SKM-1 (cell line): ENCODE data around the gene SLC9A6.
"Not testable (repeated sequence)": the region's sequence is repeated elsewhere in the genome, so short reads cannot be mapped to it uniquely, and the experiment has no call there.

Experiments
- DNase-seq: peaks from one replicate; lab custom pipeline; 2025; ENCODE audit not compliant: unreplicated experiment; lab: John Stamatoyannopoulos, UW

SLC9A6 gene

DNA sequence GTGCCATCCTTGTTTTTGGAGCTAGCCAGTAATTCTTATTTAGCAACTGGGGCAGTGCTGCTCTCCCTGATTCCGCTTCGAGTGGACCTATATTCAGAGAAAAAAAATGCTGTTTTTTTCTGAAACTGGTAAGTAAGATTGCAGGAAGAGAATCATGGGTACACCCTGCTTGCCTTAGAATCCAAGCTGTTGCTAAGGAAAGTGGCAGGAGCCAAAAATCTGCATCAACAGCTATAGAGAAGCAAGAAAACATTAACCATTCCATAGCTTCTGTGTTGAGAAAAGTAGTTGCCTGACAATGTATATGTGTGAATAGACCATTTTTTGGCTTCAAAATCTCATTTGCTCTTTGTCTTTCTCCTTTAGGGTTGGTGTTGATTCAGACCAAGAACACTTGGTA lies 44.5 kb downstream of the SLC9A6 start:
- DNase-seq, result no peak

DNA sequence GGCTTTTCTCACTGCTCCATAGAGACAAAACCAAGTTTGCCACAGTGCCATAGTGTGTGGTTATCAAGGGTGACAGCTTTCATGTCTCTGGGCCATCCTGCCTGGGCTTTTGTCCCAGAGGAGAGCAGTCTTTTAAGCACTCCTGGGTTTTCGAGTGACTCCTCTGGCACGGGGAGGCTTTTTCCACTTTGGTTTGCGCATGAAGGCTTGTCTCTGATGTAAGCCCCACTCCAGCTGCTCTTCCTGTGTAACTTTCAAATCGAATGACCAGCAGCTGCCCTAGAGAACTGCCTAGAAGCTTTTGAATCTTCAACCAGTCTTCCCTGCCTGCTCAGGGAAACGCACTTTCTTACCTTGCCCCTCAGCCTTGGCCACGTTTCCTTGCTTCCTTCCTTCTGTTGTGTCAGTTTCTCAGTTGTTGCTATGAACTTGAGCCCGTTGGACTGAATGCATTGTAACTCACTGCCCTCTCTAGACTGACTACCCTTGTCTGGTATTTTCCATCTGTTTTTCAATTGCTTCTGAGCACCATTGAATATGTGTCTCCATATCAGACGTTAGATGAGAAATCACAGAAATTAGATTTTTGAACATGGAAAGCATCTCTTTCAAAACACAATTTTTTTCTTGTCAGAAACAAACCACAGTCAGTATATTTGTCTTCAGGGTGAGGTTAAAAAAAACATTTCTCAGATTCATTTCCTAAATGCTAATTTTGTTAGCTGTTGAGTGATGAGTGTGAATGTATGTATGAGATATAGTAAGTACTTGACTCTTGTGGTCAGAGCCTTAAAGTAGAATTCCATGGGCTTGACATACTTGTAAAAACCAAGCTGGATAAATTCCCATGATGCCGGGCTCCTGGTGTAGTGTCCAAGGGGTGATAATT lies 45.3 kb downstream of the SLC9A6 start:
- no peak for DNase-seq

DNA sequence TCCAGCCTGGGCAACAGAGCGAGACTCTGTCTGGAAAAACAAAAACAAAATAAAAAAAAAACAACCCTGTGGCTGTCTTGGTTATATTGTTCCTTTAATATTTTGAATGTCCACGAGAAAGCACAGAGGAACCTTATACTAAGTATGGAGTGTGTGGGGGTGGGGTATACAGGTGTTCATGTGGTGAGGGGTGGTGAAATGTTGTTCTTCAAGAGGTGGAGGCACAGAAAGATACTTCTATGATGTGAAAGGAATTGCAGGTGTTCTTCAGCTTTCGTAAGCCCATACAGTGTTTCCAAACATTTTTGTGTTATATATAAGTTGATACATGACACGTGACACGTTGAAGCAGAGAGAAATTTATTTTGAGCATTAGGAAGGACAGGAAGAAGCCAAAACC lies 46.4 kb downstream of the SLC9A6 start:
- no peak for DNase-seq

DNA sequence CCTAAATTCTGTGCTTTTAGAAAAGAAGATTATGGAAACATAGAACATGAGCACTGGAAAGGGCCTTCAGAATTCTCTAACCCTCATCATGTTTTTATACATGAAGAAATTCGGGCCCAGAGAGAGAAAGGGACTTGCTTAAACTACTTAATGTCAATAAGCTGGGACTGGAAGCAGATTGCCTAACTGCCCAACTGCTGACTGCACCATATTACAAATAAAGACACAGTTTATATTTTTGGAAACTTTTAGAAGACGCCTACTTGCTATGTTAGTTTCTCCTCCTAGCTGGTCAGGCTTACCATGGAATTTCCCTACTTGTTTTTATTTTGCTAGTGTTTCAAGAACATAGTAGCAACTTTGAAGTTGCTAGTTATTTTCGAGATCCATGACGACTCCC lies 47.1 kb downstream of the SLC9A6 start:
- DNase-seq, result no peak

DNA sequence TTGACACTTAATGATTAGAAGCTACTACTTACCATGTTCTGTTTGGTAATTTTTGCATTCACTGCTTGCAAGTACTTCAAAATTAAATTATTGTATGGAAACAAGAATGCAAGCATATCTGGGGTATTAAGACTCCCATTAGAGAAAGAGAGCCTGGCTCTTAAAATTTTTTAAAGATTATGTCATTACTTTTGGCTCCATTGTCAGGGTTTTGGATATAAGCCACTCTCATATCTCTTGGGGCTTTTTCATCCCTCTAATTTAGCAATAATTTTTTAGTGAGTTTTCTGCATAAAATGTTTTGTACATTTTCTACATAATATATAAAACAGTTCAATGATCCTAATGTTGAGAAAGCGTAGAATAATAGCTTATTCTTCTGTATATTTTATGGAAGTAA lies 49.4 kb downstream of the SLC9A6 start:
- DNase-seq, result no peak

DNA sequence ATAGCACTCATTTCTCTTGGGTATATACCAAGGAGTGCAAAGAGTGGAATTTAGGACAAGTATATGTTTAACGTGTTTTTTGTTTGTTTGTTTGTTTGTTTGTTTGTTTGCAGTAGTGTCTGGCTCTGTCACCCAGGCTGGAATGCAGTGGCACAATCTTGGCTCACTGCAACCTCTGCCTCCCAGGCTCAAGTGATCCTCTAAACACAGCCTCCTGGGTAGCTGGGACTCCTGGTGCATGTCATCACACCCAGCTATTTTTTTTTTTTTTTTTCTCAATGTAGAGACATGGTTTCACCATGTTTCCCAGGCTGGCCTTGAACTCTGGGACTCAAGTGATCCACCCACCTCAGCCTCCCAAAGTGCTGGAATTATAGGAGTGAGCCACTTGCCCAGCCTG lies 50.4 kb downstream of the SLC9A6 start:
- DNase-seq, result no peak

DNA sequence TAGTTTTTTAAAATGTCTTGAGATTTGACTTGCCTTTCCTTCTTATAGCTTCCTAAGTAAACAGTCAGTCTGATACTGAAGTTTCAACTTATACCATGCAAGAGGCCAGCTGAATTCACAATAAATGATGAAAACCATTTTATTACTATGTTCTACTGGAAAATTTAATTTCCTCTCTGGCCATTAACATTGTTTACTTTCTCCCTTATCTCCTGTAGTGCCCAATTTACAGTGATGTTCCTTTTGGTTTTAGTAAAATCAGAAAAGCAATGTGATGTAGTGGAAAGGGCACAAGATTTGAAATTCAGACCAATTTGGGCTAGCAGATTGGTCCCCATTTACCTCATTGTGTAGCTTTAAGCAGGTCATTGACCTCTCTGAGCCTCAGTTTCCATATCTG lies 54.2 kb downstream of the SLC9A6 start:
- no peak for DNase-seq

DNA sequence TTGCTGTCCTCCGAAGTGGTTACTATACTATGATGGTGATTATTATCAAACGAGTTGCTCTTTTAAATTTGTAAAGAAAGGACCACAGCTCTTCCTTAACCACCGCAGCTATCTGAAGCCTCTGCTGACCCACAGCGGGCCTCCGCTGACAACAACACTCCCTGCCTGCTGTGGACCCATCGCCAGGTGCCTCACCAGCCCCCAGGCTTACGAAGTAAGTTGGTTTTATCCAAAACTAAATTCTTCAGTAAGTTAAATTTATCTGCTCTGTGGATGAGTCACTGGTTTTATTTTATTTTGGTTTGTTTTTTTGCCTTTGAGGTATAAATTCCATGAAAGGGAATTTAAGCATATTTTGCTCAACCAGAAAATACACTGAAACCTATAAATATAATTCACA lies 54.7 kb downstream of the SLC9A6 start:
- DNase-seq, result no peak

DNA sequence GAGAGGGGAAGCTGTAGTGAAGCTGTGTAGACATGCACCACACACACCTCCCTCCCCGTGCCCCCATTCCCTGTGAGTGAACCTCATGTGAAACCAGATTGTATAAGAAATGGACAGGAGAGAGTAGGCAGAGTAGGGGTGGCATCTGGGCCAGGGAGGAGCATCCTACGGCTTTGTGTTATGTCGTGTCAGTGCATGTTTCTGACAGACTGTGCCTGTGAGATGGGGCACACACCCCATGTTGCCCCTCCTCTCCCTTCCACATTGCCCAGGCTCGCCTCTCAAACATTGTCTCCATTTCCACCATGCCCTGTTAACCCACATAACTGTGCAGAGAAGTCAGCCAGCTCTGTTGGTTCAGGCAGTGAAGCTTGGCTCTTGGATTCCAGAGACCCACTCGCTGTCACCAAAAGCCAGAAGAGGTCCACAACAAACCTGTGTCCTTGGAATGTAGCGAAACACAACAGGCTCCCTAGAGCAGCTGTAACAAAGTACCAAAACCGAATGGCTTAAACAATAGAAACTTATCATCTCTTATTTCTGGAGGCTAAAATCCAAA lies 56.1 kb downstream of the SLC9A6 start:
- no peak for DNase-seq

DNA sequence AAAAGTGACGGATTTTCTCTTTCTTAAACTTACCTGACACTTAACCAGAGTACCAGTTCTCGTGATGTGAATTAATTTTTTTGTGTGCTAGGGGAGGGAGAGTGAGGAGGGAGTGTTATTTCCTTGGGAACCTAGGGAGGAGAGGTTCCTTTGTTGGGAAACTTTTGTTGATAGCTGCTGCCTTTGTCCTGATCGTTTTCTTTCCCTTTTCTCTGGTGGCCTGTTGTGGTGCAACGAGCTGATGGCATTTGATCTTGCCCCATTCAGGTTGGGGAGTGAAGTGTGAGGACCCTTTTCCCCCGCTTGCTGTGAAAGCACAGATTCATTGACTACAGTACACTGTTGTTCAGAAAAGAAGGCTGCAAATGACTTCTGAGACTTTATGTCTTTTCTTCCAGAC lies 59.8 kb downstream of the SLC9A6 start:
- DNase-seq, result no peak

DNA sequence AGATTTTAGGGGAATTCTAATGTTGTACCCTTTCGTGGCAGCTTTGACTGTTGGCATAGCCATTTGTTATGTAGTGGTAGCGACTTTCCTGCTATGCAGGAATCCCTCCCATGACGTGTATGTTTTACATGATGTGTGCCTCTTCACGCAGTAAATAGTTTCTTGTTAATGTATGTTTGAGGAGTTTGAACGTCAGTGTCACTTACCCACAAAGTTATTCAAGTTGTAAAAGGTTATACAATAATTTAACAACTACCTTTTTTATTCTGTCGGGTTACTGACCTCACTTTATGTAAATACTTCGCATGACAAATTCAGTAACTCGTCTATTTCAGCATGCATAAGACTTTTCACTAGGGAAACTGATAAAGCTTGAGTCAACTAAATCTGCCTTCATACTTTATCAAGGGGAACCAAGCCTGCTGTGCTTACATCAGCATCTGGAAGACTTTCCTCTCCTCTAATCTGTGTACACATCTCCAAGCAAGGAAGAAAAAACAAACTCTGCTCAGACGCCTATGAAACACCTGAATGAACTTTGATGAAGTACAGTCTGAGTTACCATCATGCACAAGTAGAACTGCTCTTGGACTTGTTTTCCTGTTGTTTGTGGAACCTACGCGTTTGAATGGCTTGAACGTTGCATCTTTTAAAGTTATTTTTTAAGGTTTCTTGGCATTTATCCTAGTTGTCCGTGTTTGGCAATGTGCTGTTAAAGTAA lies 61.2 kb downstream of the SLC9A6 start:
- no peak for DNase-seq

DNA sequence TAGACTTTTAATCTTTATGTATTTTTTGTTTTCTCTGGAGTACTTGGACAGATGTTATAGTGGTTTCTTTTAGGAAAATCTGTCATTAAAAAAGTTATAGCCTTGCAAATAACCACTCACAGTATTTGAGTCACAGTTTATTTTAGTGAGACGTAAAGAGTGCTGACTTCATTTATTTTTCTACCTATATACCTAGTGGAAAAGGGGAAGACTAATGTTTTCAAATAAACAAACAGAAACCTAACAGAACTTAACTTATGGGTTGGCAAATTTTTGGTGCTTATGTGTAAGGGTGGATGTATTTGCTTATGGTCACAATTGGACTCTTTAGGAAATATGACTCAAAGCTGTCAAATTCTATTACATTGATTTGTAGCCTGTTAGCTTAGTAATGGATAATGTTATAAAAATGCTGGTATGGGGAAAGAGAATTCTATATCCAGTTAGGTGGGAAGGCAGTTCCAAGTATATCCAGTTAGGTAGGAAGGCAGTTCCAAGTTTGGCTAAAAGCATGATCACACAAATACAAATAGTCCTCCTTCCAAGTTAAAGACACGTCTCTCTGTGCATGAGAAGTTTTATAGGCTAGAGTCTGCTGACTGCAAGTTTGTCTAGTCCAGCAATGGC lies 61.9 kb downstream of the SLC9A6 start:
- no peak for DNase-seq

DNA sequence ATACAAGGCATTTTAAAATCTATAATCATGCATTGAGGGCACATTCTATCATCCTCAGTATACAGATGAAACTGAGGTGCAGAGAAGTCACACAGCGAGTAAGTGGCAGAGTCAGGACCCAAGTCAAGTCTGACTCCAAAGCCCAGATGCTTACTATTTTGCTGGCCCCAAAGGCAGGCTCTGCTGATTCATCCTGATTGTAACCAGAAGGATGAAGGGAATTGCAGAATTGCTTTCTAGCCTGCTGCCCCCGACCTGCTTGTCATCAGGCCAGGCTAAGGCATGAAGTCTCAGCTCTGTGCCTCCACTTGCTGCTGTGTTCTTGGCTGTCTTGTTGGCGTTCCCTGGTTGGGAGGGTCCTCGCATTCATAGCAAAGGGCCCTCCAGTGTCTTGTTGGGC lies 62.7 kb downstream of the SLC9A6 start:
- DNase-seq, result no peak

DNA sequence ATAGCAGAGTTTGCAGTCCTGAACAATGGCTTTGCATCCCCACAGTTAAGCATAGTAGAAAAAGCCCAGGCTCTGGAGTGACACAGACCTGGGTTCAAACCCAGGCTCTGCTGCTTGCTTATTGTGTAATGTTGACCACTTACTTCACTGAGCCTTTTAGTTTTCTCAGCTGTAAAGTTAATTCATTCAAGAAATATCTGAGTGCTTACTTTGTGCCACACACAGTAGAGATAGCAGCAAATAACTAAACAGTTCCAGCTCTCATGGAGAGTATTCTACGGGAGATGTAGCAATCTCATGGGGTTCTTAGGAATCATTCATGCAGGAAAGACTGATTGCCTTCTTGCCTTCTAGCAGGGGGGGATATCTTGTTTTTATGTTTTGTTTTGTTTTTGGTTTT lies 63.2 kb downstream of the SLC9A6 start:
- no peak for DNase-seq

DNA sequence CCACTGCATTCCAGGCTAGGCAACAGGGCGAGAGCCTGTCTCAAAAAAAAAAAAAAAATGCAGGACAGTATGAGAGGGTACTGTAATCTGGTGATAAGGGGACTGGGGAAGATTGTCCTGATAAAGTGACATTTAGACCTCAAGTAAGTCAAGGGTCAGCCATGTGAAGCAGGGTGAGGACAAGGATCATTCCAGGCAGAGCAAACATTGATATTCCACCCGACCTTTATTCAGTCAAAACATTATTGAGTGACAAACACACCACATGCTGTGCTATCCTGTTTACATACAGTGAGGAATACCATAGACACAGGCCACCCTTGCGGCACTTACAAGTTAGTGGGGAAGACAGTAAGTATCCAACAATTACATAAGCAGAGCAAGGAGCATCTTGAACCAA lies 64.4 kb downstream of the SLC9A6 start:
- DNase-seq, result no peak

DNA sequence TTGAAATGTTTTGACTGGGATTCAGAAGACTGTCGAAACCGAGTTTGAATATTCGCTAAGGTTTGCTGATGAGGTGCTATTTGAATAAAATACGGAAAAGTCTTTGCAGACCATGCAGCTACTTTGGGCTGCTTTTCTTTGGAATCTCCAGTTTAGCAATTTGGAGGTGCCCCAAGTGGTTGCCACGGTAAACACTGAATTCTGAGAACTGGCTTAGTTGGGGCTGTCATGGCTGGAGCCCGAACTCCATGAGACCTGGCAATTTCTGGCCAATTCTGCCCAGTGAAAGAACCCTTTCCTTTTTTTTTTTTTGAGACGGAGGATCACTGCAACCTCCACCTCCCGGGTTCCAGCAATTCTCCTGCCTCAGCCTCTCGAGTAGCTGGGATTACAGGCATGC lies 65.6 kb downstream of the SLC9A6 start:
- not testable (repeated sequence) for DNase-seq

DNA sequence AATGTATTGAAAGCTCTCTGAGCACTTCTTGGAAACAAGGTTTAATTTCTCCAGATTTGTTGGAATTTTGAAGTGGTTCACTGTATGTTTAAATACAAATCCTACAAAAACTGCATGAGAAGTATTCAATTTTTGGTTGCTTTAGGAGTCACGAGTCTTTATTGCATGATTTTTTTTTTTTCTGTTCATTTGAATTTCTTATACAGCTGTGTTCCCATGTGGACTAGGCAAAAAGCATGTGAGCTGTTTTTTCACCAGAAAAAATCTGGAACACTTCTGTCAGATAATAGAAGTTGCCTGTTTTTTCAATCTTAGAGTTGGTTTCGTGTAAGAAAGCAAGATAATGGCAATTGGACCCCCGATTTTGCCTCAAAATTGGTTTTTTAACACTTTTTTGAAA lies 66.4 kb downstream of the SLC9A6 start:
- DNase-seq, result no peak

DNA sequence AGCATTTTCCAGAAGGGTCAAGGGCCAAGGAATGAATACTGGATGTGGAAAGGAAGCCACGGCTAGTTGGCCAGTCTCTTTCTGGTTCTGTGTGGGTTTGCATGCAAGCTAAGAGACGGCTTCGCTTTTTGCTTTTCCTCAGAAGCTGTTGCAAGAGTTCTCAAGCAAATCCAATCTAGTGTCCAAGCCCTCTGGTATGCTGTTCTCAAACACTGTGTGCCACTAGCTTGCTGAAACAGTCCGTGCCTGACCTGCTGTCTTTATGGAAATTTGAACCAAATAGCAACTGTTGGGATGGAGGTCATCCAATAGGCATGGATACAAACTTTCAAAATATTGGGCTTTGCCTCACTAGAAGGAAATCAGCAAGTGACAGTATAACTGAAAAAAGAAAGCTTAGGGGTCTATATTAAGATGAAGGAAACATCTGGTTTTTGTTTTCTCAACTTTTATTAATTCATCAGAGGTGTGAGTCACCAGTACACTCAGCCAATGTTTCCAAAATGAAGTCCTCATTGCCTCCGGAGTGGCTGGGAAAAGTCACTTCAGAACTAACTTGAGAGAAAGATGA lies 70.5 kb downstream of the SLC9A6 start:
- DNase-seq, result no peak

DNA sequence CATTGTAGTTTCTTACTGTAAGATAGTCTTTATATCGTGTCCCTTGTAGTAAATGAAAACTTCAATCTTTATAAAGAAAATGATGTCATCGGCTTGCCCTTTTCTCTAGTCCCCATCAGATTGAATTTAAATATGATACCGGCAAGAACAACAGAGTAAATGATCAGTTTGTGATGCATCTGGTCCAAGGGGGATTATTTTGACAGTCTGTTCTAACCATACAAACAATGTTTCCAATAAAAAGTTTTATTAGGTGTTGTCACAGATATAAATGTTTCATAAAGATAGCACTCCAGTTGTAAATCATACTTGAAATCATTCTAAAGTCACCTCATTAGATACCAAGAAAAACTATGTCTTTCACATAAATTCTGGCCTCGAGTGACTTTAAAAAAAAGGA lies 72.3 kb downstream of the SLC9A6 start:
- no peak for DNase-seq

DNA sequence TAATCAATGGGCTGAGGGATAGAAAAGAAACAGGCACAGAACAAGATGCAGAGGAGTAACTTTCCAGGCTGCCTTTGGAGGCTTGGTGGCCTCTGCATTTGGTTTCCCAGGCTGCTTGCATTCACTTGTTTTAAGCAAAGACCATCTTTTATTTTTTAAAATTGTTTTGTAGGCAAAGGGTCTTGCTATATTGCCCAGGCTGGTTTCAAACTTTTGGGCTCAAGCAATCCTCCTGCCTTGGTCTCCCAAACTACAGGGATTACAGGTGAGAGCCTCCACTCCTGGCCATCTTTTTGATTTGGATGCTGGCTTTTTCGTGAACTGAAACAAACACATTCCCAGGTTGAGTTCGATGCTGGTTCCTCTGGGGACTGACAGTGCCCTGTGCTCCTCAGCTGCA lies 74.1 kb downstream of the SLC9A6 start:
- DNase-seq, result no peak

DNA sequence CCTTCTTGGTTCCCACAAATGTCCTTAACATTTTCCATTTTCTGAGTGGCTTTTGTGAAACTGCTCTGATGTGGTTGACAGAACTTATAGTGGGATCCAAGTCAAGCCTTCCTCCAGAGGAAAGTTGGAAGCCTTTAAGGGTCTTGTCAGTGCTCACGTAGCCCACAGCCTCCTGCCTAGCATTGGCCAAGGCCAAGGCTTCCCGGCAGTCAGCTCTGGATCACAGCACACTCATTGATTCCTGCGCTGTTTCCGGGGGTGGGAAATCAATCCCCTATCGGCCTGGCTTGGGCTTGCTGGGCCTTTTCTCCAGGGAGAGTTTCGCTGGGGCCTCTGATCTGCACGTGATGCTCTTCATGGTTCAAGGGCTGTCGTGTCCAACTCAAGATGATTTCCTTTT lies 76.1 kb downstream of the SLC9A6 start:
- DNase-seq, result no peak
